Activated naive CD4-positive, alpha-beta T cell treated with anti-CD3 and anti-CD28 coated beads, Interleukin-2, amount 10 ng/mL, durations not matched to agents 5 hours and 36 hours (primary cell): ENCODE measurements around the gene CHERP. TPM values are rescaled to one million over a fixed set of nuclear protein-coding genes. Genes with fewer than 3 reads are reported as not detected.

ENCODE experiments used
- total RNA-seq, 2 experiments: library from RNA; stranded (reverse); gene quantifications; one replicate each; pipeline ENCODE4 v1.2.3, GENCODE V29; 2021

The CHERP gene
- total RNA-seq, result 10 to 100 TPM; 53.9 to 56.2 TPM

GRCh38 chr19:16542045-16542909 lies at the start of gene CHERP:
CHERP (minus strand) TSS chr19:16542437; CDS start chr19:16542378, 59 bp downstream.

GRCh38 chr19:16572332-16573211 lies 30.3 kb upstream of the CHERP start, which contains the start of gene SLC35E1:
SLC35E1 (minus strand) TSS chr19:16572415; CDS start chr19:16572364, 51 bp downstream.

GRCh38 chr19:16495982-16496612 lies 46.1 kb downstream of the CHERP start, which contains the start of the genes C19orf44 and CALR3:
C19orf44 (plus strand) TSS chr19:16496394; CDS start chr19:16500793, 4,399 bp downstream.
CALR3 (minus strand) TSS chr19:16496167; CDS start chr19:16496129, 38 bp downstream.

Other genes with a start within 250 kb of the CHERP start
- 100 to 1,000 TPM; 386 to 395 TPM for gene KLF2, start 217.6 kb downstream of the CHERP start, total RNA-seq
- gene EPS15L1, start 70.5 kb downstream of the CHERP start, total RNA-seq, result 10 to 100 TPM; 36.4 to 37.4 TPM
- not detected for gene CALR3, start 46.3 kb downstream of the CHERP start, total RNA-seq
- gene C19orf44, start 46.0 kb downstream of the CHERP start, total RNA-seq, result 1 to 10 TPM; 2.8 to 3.2 TPM
- 10 to 100 TPM; 55.5 to 57.3 TPM for gene SLC35E1, start 30.0 kb upstream of the CHERP start, total RNA-seq
- gene MED26, start 85.8 kb upstream of the CHERP start, total RNA-seq, result 10 to 100 TPM; 14.0 to 14.1 TPM
- 10 to 100 TPM; 61.4 to 61.9 TPM for gene SMIM7, start 117.7 kb upstream of the CHERP start, total RNA-seq
- gene TMEM38A, start 118.7 kb upstream of the CHERP start, total RNA-seq, result 1 to 10 TPM; 1.3 to 2.0 TPM
- gene NWD1, start 177.4 kb upstream of the CHERP start, total RNA-seq, result not detected